GM13977 (cell line): ENCODE results near the gene PLXNB3.
"Not testable (repeated sequence)": the region's sequence is repeated elsewhere in the genome, so short reads cannot be mapped to it uniquely, and the experiment has no call there.

Experiments
- DNase-seq: peaks from one replicate; pipeline ENCODE4 v3.0.0; 2012; ENCODE audit warnings: low spot score
- CTCF ChIP-seq: IDR thresholded peaks from 2 replicates; pipeline ENCODE4 v1.5.1; 2012; ENCODE audit warnings: mild to moderate bottlenecking, control low read depth; ENCODE audit not compliant: insufficient read depth; ENCODE audit errors: extremely low read depth, missing control alignments
- in situ Hi-C: fragments of 300-500 bp; cut with MboI; formaldehyde crosslinking; loops from one replicate; pipeline ENCODE4 v1.12.0; 2022; ENCODE audit warnings: low sequenced_read_pairs, low pct_unique_long_range_greater_than_20kb, mixed read lengths, inconsistent platforms; ENCODE audit not compliant: unreplicated experiment

Gene PLXNB3

GRCh38 chrX:153744210-153745066 is 19.6 kb upstream of the PLXNB3 start:
- no peak for TF ChIP-seq CTCF
- DNase-seq, result no peak
- in situ Hi-C loops, result no loop called here

- DNase-seq, in situ Hi-C loops: not testable (repeated sequence)
Measured at GRCh38 chrX:153745067-153745433, 19.0 kb upstream of the PLXNB3 start.

- in situ Hi-C loops, result no loop called here
- TF ChIP-seq CTCF, result no peak
- DNase-seq, result no peak
Measured at GRCh38 chrX:153746359-153746758, 17.7 kb upstream of the PLXNB3 start.

GRCh38 chrX:153746991-153747390 is 17.1 kb upstream of the PLXNB3 start:
- DNase-seq, in situ Hi-C loops: not testable (repeated sequence)

GRCh38 chrX:153749017-153749416 is 15.0 kb upstream of the PLXNB3 start:
- in situ Hi-C loops, DNase-seq: not testable (repeated sequence)

GRCh38 chrX:153750127-153750774 is 13.8 kb upstream of the PLXNB3 start:
- in situ Hi-C loops, result loop anchor here (10.0 kb wide), 1 partner anchor 195 kb away; the partner anchor contains the start of gene RENBP
- TF ChIP-seq CTCF, result no peak
- DNase-seq, result no peak

GRCh38 chrX:153755136-153755535 is 8.9 kb upstream of the PLXNB3 start:
- in situ Hi-C loops, result loop anchor here (10.0 kb wide), 1 partner anchor 190 kb away; the partner anchor contains the start of gene RENBP
- DNase-seq, result no peak
- TF ChIP-seq CTCF, result no peak

- no peak for TF ChIP-seq CTCF
- in situ Hi-C loops, result no loop called here
- DNase-seq, result no peak
Measured at GRCh38 chrX:153761863-153762262, 2.2 kb upstream of the PLXNB3 start.
